ENCODE data around the gene SMIM35.

SMIM35 gene

DNA sequence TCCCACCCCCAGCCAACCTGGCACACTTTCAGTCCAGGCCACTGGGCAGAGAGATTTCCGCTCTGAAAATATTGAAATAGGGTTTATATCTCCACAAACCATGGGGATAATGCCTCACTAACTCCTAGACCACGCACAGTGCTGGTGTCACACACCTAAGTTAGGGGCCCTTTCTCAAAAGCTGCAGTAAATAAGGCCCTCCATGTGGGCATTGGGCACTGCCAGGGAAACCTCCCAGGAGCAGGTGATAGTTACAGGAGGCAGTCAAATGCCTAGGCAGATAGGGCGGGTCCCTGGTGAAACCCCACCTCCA is 103.6 kb downstream of the SMIM35 start:
- no peak overlapping the region for H3K4me2 ChIP-seq (ENCODE audit: low read length)
- H3K4me3 ChIP-seq (ENCODE audit: low read length) = no peak overlapping the region
- peaks cover 23% of the 10 kb centered on the region for H3K36me3 ChIP-seq (ENCODE audit: control insufficient read depth, low read length)
- H4K20me1 ChIP-seq (ENCODE audit: control insufficient read depth, insufficient read depth, low read depth, low read length) = no peaks in the 10 kb centered on the region; the same call in 1 of the 2 replicates
- H3K27me3 ChIP-seq (ENCODE audit: control insufficient read depth, low read length) = no peaks in the 10 kb centered on the region
- no peak overlapping the region for H3K27ac ChIP-seq (ENCODE audit: low read depth, low read length)
- no peak for TF ChIP-seq EZH2phosphoT487 (IDR thresholded peaks at IDR 0.05; ENCODE audit: borderline replicate concordance, low read length)
- TF ChIP-seq, protein P1, sequence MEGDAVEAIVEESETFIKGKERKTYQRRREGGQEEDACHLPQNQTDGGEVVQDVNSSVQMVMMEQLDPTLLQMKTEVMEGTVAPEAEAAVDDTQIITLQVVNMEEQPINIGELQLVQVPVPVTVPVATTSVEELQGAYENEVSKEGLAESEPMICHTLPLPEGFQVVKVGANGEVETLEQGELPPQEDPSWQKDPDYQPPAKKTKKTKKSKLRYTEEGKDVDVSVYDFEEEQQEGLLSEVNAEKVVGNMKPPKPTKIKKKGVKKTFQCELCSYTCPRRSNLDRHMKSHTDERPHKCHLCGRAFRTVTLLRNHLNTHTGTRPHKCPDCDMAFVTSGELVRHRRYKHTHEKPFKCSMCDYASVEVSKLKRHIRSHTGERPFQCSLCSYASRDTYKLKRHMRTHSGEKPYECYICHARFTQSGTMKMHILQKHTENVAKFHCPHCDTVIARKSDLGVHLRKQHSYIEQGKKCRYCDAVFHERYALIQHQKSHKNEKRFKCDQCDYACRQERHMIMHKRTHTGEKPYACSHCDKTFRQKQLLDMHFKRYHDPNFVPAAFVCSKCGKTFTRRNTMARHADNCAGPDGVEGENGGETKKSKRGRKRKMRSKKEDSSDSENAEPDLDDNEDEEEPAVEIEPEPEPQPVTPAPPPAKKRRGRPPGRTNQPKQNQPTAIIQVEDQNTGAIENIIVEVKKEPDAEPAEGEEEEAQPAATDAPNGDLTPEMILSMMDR (IDR thresholded peaks at IDR 0.05; ENCODE audit: low read depth, low read length, poor library complexity, severe bottlenecking) = no peak
- H3K9me2 ChIP-seq (replicated peaks; ENCODE audit: control insufficient read depth, low read length) = no peaks in the 10 kb centered on the region
- peaks cover 7% of the 10 kb centered on the region for H3F3A ChIP-seq (ENCODE audit: control insufficient read depth, insufficient read depth)
- peaks cover 4% of the 10 kb centered on the region; the same call in 1 of the 2 replicates for H3K9me3 ChIP-seq (ENCODE audit: control insufficient read depth, insufficient read depth, low read length)
- peaks cover 50% of the 10 kb centered on the region for H3K4me1 ChIP-seq (ENCODE audit: control insufficient read depth, low read length)
- H3K79me2 ChIP-seq (ENCODE audit: control insufficient read depth, low read length) = peaks cover 24% of the 10 kb centered on the region

DNA sequence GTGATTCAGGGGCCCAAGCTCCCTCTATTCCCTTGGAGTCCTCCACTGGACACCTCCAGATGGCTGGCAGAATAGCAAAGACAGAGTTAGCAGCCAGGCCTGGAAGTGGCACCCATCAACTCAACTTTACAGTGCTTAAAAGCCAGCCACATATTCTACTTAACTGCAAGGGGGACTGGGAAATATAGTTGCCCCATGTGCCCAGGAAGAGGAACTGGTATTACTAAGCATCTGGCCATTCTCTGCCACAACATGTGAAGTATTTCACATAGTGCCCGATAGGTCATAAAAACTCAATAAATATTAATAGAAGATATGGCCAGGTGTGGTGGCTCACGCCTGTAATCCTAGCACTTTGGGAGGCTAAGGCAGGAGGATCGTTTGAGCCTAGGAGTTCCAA is 106.0 kb downstream of the SMIM35 start:
- TF ChIP-seq, protein P1 (IDR thresholded peaks at IDR 0.05; ENCODE audit: low read depth, low read length, poor library complexity, severe bottlenecking) = no peak
- TF ChIP-seq EZH2phosphoT487 (IDR thresholded peaks at IDR 0.05; ENCODE audit: borderline replicate concordance, low read length) = no peak
- Histone ChIP-seq H4K20me1 (ENCODE audit: control insufficient read depth, insufficient read depth, low read depth, low read length) (no peaks in the 10 kb centered on the region), H3K27ac (ENCODE audit: low read depth, low read length) (no peak overlapping the region), H3K9me2 (replicated peaks; ENCODE audit: control insufficient read depth, low read length) (no peaks in the 10 kb centered on the region), H3K9me3 (ENCODE audit: control insufficient read depth, insufficient read depth, low read length) (peaks cover 4% of the 10 kb centered on the region; the same call in 1 of the 2 replicates), H3K4me1 (ENCODE audit: control insufficient read depth, low read length) (peaks cover 44% of the 10 kb centered on the region), H3K4me2 (ENCODE audit: low read length) (no peak overlapping the region), H3K4me3 (ENCODE audit: low read length) (no peak overlapping the region), H3K36me3 (ENCODE audit: control insufficient read depth, low read length) (peaks cover 16% of the 10 kb centered on the region; the same call in 1 of the 2 replicates), H3K27me3 (ENCODE audit: control insufficient read depth, low read length) (no peaks in the 10 kb centered on the region), H3K79me2 (ENCODE audit: control insufficient read depth, low read length) (peaks cover 2% of the 10 kb centered on the region), H3F3A (ENCODE audit: control insufficient read depth, insufficient read depth) (peaks cover 7% of the 10 kb centered on the region)

DNA sequence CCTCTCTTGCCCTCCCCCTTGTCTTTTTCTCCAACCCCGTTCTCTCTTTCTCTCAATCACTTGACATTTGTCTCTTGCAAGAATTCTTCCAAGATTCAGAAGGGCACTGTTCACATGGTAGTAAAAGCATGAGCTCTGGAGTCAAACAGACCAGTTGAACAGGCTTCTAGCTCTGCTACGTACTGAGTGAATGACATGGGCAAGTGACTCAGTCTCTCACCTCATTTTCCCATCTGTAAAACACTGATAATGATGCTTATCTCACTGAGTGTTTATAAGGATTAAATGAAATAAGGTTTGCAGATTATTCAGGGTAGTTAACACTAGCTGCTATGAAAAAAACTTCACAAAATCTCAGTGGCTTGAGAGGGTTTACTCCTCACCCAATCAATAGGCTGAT is 106.5 kb downstream of the SMIM35 start:
- Histone ChIP-seq H3K36me3 (ENCODE audit: control insufficient read depth, low read length) (peaks cover 16% of the 10 kb centered on the region; the same call in 1 of the 2 replicates), H3F3A (ENCODE audit: control insufficient read depth, insufficient read depth) (peaks cover 7% of the 10 kb centered on the region), H3K79me2 (ENCODE audit: control insufficient read depth, low read length) (no peaks in the 10 kb centered on the region), H3K4me2 (ENCODE audit: low read length) (no peak overlapping the region), H3K4me1 (ENCODE audit: control insufficient read depth, low read length) (peaks cover 41% of the 10 kb centered on the region), H3K9me2 (replicated peaks; ENCODE audit: control insufficient read depth, low read length) (no peaks in the 10 kb centered on the region), H3K9me3 (ENCODE audit: control insufficient read depth, insufficient read depth, low read length) (peaks cover 4% of the 10 kb centered on the region; the same call in 1 of the 2 replicates), H3K27ac (ENCODE audit: low read depth, low read length) (no peak overlapping the region), H4K20me1 (ENCODE audit: control insufficient read depth, insufficient read depth, low read depth, low read length) (no peaks in the 10 kb centered on the region), H3K4me3 (ENCODE audit: low read length) (no peak overlapping the region), H3K27me3 (ENCODE audit: control insufficient read depth, low read length) (no peaks in the 10 kb centered on the region)
- TF ChIP-seq, protein P1 (IDR thresholded peaks at IDR 0.05; ENCODE audit: low read depth, low read length, poor library complexity, severe bottlenecking) = no peak
- TF ChIP-seq EZH2phosphoT487 (IDR thresholded peaks at IDR 0.05; ENCODE audit: borderline replicate concordance, low read length) = no peak

All from DOHH2 (cell line).